HEK293 (cell line): ENCODE measurements around the gene MRPL55.

Experiments
- CTCF ChIA-PET: fragments of 350-600 bp; formaldehyde crosslinking; extraction: SDS; loops from one replicate; lab custom pipeline; 2021; ENCODE audit warnings: antibody characterized with exemption; lab: Yijun Ruan, JAX
- POLR2A ChIA-PET: fragments of 300-600 bp; formaldehyde crosslinking; extraction: SDS; loops from one replicate; lab custom pipeline; 2020; ENCODE audit warnings: antibody characterized with exemption, inconsistent platforms; lab: Yijun Ruan, JAX
- H3K27ac ChIP-seq: fragments of 200-500 bp; sonication (Bioruptor generic); 2 replicates; pipeline ENCODE4 v1.5.1; 2014; ENCODE audit warnings: low read depth, low read length, control low read depth, inconsistent platforms; ENCODE audit errors: extremely low read depth
- H3K36me3 ChIP-seq, 2 experiments: fragments of 200-500 bp in 1 of 2; sonication (Bioruptor generic) in 1 of 2; 1 replicate in 1 of 2; 2 replicates in 1 of 2; pipeline ENCODE4 v1.5.1; 2014 to 2017; ENCODE audit warnings: inconsistent platforms in 2 of 2, low read length in 2 of 2; ENCODE audit not compliant: control insufficient read depth in 2 of 2, insufficient read depth in 1 of 2
- H3K4me1 ChIP-seq: fragments of 200-500 bp; sonication (Bioruptor generic); 2 replicates; pipeline ENCODE4 v1.5.1; 2014; ENCODE audit warnings: mild to moderate bottlenecking, low read length, inconsistent platforms; ENCODE audit not compliant: control insufficient read depth, insufficient read depth
- H3K4me3 ChIP-seq: 2 replicates; pipeline ENCODE4 v1.5.1; 2011; ENCODE audit warnings: low read depth, mild to moderate bottlenecking, control low read depth, low read length, moderate library complexity
- H3K9me3 ChIP-seq: fragments of 200-500 bp; sonication (Bioruptor generic); 2 replicates; pipeline ENCODE4 v1.5.1; 2014; ENCODE audit warnings: low read depth, low read length, inconsistent platforms; ENCODE audit not compliant: control insufficient read depth, insufficient read depth
- INSM2 ChIP-seq: fragments of 450-650 bp; formaldehyde crosslinking; IDR thresholded peaks from 2 replicates; pipeline ENCODE4 v1.5.1; 2016; ENCODE audit warnings: missing biosample characterization, missing genetic modification characterization
- OSR2 ChIP-seq: fragments of 450-650 bp; formaldehyde crosslinking; IDR thresholded peaks from 2 replicates; pipeline ENCODE4 v1.5.1; 2016; ENCODE audit warnings: missing biosample characterization, missing genetic modification characterization
- SCRT2 ChIP-seq: fragments of 450-650 bp; formaldehyde crosslinking; IDR thresholded peaks from 2 replicates; pipeline ENCODE4 v1.5.1; 2016; ENCODE audit warnings: missing biosample characterization, missing genetic modification characterization
- SP2 ChIP-seq: fragments of 450-650 bp; formaldehyde crosslinking; IDR thresholded peaks from 2 replicates; pipeline ENCODE4 v1.5.1; 2016; ENCODE audit warnings: missing biosample characterization, missing genetic modification characterization
- ZBTB17 ChIP-seq: fragments of 450-650 bp; formaldehyde crosslinking; IDR thresholded peaks from 2 replicates; pipeline ENCODE4 v1.5.1; 2016; ENCODE audit warnings: missing biosample characterization, missing genetic modification characterization
- ZFHX2 ChIP-seq: fragments of 450-650 bp; formaldehyde crosslinking; conservative IDR thresholded peaks from 2 replicates; pipeline ENCODE4 v1.5.1; 2016; ENCODE audit warnings: missing biosample characterization, missing genetic modification characterization
- ZFP37 ChIP-seq: fragments of 450-650 bp; formaldehyde crosslinking; IDR thresholded peaks from 2 replicates; pipeline ENCODE4 v1.5.1; 2016; ENCODE audit warnings: missing biosample characterization, missing genetic modification characterization
- ZFP41 ChIP-seq: fragments of 450-650 bp; formaldehyde crosslinking; IDR thresholded peaks from 2 replicates; pipeline ENCODE4 v1.5.1; 2016; ENCODE audit warnings: missing biosample characterization, missing genetic modification characterization, borderline replicate concordance
- ZNF114 ChIP-seq: fragments of 450-650 bp; formaldehyde crosslinking; IDR thresholded peaks from 2 replicates; pipeline ENCODE4 v1.5.0; 2017; ENCODE audit warnings: missing biosample characterization, missing genetic modification characterization
- ZNF132 ChIP-seq: fragments of 450-650 bp; formaldehyde crosslinking; IDR thresholded peaks from 2 replicates; pipeline ENCODE4 v1.5.1; 2017; ENCODE audit warnings: missing biosample characterization, missing genetic modification characterization, borderline replicate concordance
- ZNF140 ChIP-seq: fragments of 450-650 bp; formaldehyde crosslinking; IDR thresholded peaks from 2 replicates; pipeline ENCODE4 v1.5.1; 2016; ENCODE audit warnings: missing biosample characterization, missing genetic modification characterization
- ZNF184 ChIP-seq: fragments of 450-650 bp; IDR thresholded peaks from 2 replicates; pipeline ENCODE4 v1.5.1; 2018; ENCODE audit warnings: missing biosample characterization, mild to moderate bottlenecking, missing genetic modification characterization
- ZNF280C ChIP-seq: fragments of 450-650 bp; formaldehyde crosslinking; IDR thresholded peaks from 2 replicates; pipeline ENCODE4 v1.5.1; 2016; ENCODE audit warnings: missing biosample characterization, missing genetic modification characterization
- ZNF366 ChIP-seq: fragments of 450-650 bp; formaldehyde crosslinking; conservative IDR thresholded peaks from 2 replicates; pipeline ENCODE4 v1.5.1; 2016; ENCODE audit warnings: missing biosample characterization, missing genetic modification characterization
- ZNF37A ChIP-seq: fragments of 450-650 bp; IDR thresholded peaks from 2 replicates; pipeline ENCODE4 v1.5.1; 2018; ENCODE audit warnings: missing biosample characterization, missing genetic modification characterization
- ZNF549 ChIP-seq: fragments of 450-650 bp; IDR thresholded peaks from 2 replicates; pipeline ENCODE4 v1.5.1; 2018; ENCODE audit warnings: missing biosample characterization, missing genetic modification characterization, mild to moderate bottlenecking, inconsistent platforms, moderate library complexity
- ZNF555 ChIP-seq: fragments of 450-650 bp; formaldehyde crosslinking; conservative IDR thresholded peaks from 2 replicates; pipeline ENCODE4 v1.5.1; 2017; ENCODE audit warnings: missing biosample characterization, mild to moderate bottlenecking, missing genetic modification characterization, inconsistent platforms
- ZNF596 ChIP-seq: fragments of 450-650 bp; IDR thresholded peaks from 2 replicates; pipeline ENCODE4 v1.5.0; 2018; ENCODE audit warnings: missing biosample characterization, mild to moderate bottlenecking, missing genetic modification characterization, moderate library complexity
- ZNF600 ChIP-seq: fragments of 450-650 bp; formaldehyde crosslinking; IDR thresholded peaks from 2 replicates; pipeline ENCODE4 v1.5.1; 2016; ENCODE audit warnings: missing biosample characterization, missing genetic modification characterization
- ZNF76 ChIP-seq: fragments of 450-650 bp; formaldehyde crosslinking; IDR thresholded peaks from 2 replicates; pipeline ENCODE4; 2016; ENCODE audit warnings: low read depth, missing biosample characterization, missing genetic modification characterization, borderline replicate concordance
- ZNF792 ChIP-seq: fragments of 450-650 bp; formaldehyde crosslinking; IDR thresholded peaks from 2 replicates; pipeline ENCODE4 v1.5.1; 2016; ENCODE audit warnings: missing biosample characterization, missing genetic modification characterization

MRPL55 gene

GRCh38 chr1:228146417-228147150 is 37.5 kb upstream of the MRPL55 start (continued):
- no peak for TF ChIP-seq ZFP41
- TF ChIP-seq OSR2 (tag by site-specific recombination) = no peak
- TF ChIP-seq, all 188 proteins: peak for 0

- Histone ChIP-seq H3K36me3 (peaks cover 0 to 54% of the 10 kb centered on the region in 2 experiments; a peak in 1 of 3 replicates), H3K4me1 (peaks cover 13% of the 10 kb centered on the region), H3K9me3 (no peaks in the 10 kb centered on the region), H3K27ac (no peak overlapping the region), H3K4me3 (no peak overlapping the region)
- POLR2A ChIA-PET = no interaction called here
- no peak for TF ChIP-seq ZNF792 (tag by site-specific recombination)
- no peak for TF ChIP-seq ZNF549 (tag by site-specific recombination)
- no peak for TF ChIP-seq ZNF280C (tag by site-specific recombination)
- no peak for TF ChIP-seq ZNF366 (tag by site-specific recombination)
- TF ChIP-seq ZNF132 = no peak
- no peak for TF ChIP-seq ZNF140
- no peak for TF ChIP-seq ZNF600
- no peak for TF ChIP-seq ZNF37A (tag by site-specific recombination)
- no peak for TF ChIP-seq SP2 (tag by site-specific recombination)
- no peak for TF ChIP-seq ZNF184
- TF ChIP-seq ZNF114 (tag by site-specific recombination) = no peak
- TF ChIP-seq ZNF76 (tag by site-specific recombination) = no peak
- TF ChIP-seq ZBTB17 (tag by site-specific recombination) = no peak
- no peak for TF ChIP-seq INSM2
- TF ChIP-seq ZFP37 (tag by site-specific recombination) = no peak
- no peak for TF ChIP-seq ZNF596
- no peak for TF ChIP-seq ZFHX2 (tag by site-specific recombination)
- TF ChIP-seq ZNF555 = no peak
- no peak for TF ChIP-seq SCRT2 (tag by site-specific recombination)
- CTCF ChIA-PET = interaction anchor here (1.9 kb wide), 1 partner anchor 19 kb away, joined by 8 read pairs; the partner anchor contains the start of gene IBA57
Observed at GRCh38 chr1:228145463-228146416, 36.6 kb upstream of the MRPL55 start.
